Measurements from ENCODE around the gene ZNF710. TPM values are rescaled to one million over a fixed set of nuclear protein-coding genes. Genes with fewer than 3 reads are reported as not detected.

ZNF710 gene
- total and polyA plus RNA-seq, 2 of the 4 experiments (the other 2 are of a cell fraction): 7.6 to 8.2 TPM

- intact Hi-C loops (cut with micrococcal nuclease) (no loop called here), in situ Hi-C loops (cut with MboI; ENCODE audit: low sequenced_read_pairs) (no loop called here), dilution Hi-C loops (cut with HindIII; ENCODE audit: low sequenced_read_pairs, unreplicated experiment) (no loop called here)
- no peak overlapping the region for H2BK120ac ChIP-seq (ENCODE audit: low read depth, low read length)
- no peak overlapping the region for H3K4me2 ChIP-seq (ENCODE audit: low read depth, low read length)
- peaks cover 32% of the 10 kb centered on the region for H3K9me1 ChIP-seq (ENCODE audit: insufficient read depth, low read length)
- H3K4me3 ChIP-seq (ENCODE audit: insufficient read depth, low read depth, low read length): no peak overlapping the region
- no peaks in the 10 kb centered on the region for H3K36me3 ChIP-seq (ENCODE audit: control insufficient read depth, insufficient read depth, low read length)
- no peak overlapping the region for H4K8ac ChIP-seq (ENCODE audit: low read depth in 2 of 2, low read length in 2 of 2)
- no peak overlapping the region for H2BK20ac ChIP-seq (ENCODE audit: low read depth, low read length)
- no peak overlapping the region for H2AK9ac ChIP-seq (replicated peaks; ENCODE audit: low read depth, low read length, poor library complexity)
- no peak overlapping the region for H3K27ac ChIP-seq (ENCODE audit: insufficient read depth, low read length)
- no peak overlapping the region for H3K56ac ChIP-seq (ENCODE audit: extremely low read depth, insufficient read depth, low read length)
- H3K27me3 ChIP-seq (ENCODE audit: control insufficient read depth, insufficient read depth, low read length): no peaks in the 10 kb centered on the region
- H3K9ac ChIP-seq (ENCODE audit: low read depth, low read length): no peak overlapping the region
- CTCF ChIA-PET: interaction anchor here (1.4 kb wide), 1 partner anchor 12 kb away, joined by 3 read pairs; no protein-coding TSS in a partner anchor
- H2BK5ac ChIP-seq (ENCODE audit: low read depth, low read length, poor library complexity, severe bottlenecking): no peak overlapping the region
- no peak overlapping the region for H2AFZ ChIP-seq (replicated peaks; ENCODE audit: low read length, poor library complexity)
- POLR2A ChIA-PET (ENCODE audit: unreplicated experiment): no interaction called here
- peaks cover 36% of the 10 kb centered on the region for H4K20me1 ChIP-seq (ENCODE audit: insufficient read depth, low read length)
- DNase-seq: peak; percentile 40
- no peak for TF ChIP-seq NFE2L2 (IDR thresholded peaks at IDR 0.05; ENCODE audit: low read depth, low read length)
- no peak for TF ChIP-seq MAZ (IDR thresholded peaks at IDR 0.05; ENCODE audit: borderline replicate concordance, low read depth, low read length)
- no peak for TF ChIP-seq USF2 (IDR thresholded peaks at IDR 0.05; ENCODE audit: low read depth, low read length)
- no peak for TF ChIP-seq MAFK (IDR thresholded peaks at IDR 0.05; ENCODE audit: low read depth, low read length)
- no peak for TF ChIP-seq FOS (IDR thresholded peaks at IDR 0.05; ENCODE audit: low read depth, low read length)
- no peak overlapping the region for H2BK15ac ChIP-seq (ENCODE audit: low read depth, low read length)
- H3K4ac ChIP-seq (ENCODE audit: low read depth, low read length): no peak overlapping the region
- ATAC-seq (ENCODE audit: low read depth): no peak
- H3K18ac ChIP-seq (ENCODE audit: low read depth, low read length): no peak overlapping the region
- H3K79me1 ChIP-seq (ENCODE audit: low read depth in 1 of 2, low read length in 2 of 2): peaks cover 24 to 73% of the 10 kb centered on the region in 2 experiments
- H3K14ac ChIP-seq (replicated peaks; ENCODE audit: low read depth, low read length): no peak overlapping the region
- H4K91ac ChIP-seq (ENCODE audit: insufficient read depth, low read depth, low read length): no peak overlapping the region
- no TSS peak for BruUV-seq (replicated peaks)
- no peaks in the 10 kb centered on the region for H3K9me3 ChIP-seq (ENCODE audit: control insufficient read depth, insufficient read depth, low read length)
- 100% methylated on average over 3 of the region's 5 CpGs; no CpG with 5 or more reads in 1 of the 2 experiments for WGBS, 2 experiments (ENCODE audit: extremely low coverage in 2 of 2, insufficient read length in 1 of 2)
- no peak overlapping the region for H2AK5ac ChIP-seq (ENCODE audit: low read depth, low read length)
- peaks cover 6% of the 10 kb centered on the region for H3K4me1 ChIP-seq (ENCODE audit: control insufficient read depth, insufficient read depth, low read length)
- H4K5ac ChIP-seq (ENCODE audit: low read depth, low read length): no peak overlapping the region
- no peak overlapping the region for H3K23ac ChIP-seq (ENCODE audit: low read depth, low read length)
These were observed 47.9 kb downstream of the ZNF710 start for GRCh38 chr15:90049030-90049429.
